Measurements from ENCODE around the gene PLA2G4D. TPM values are rescaled to one million over a fixed set of nuclear protein-coding genes. Genes with fewer than 3 reads are reported as not detected.

PLA2G4D gene
- total RNA-seq, 1 donor from 2014 or later, result not detected

GRCh38 chr15:42018306-42019224 lies 75.8 kb downstream of the PLA2G4D start:
- no peak for TF ChIP-seq CTCF (IDR thresholded peaks at IDR 0.05)
- Mint-ChIP-seq H3K9me3 (ENCODE audit: low read depth) (peaks cover 10% of the 10 kb centered on the region), H3K36me3 (ENCODE audit: low read depth) (peaks cover 4% of the 10 kb centered on the region), H3K4me1 (ENCODE audit: low read depth) (no peaks in the 10 kb centered on the region), H3K4me3 (ENCODE audit: unreplicated experiment) (no peak overlapping the region), H3K27me3 (ENCODE audit: low read depth) (peaks cover 34% of the 10 kb centered on the region), H3K27ac (ENCODE audit: unreplicated experiment) (no peak overlapping the region)
- no peak for DNase-seq (ENCODE audit: low spot score)

Other genes starting within 250 kb of the PLA2G4D start
- 2.2 to 3.8 TPM (median 2.9 TPM) in 3 replicates for gene SPTBN5, start 200.5 kb downstream of the PLA2G4D start, total RNA-seq
- gene EHD4, start 122.0 kb downstream of the PLA2G4D start, total RNA-seq, result 23.2 to 23.9 TPM (median 23.8 TPM) in 3 replicates
- gene PLA2G4E, start 73.5 kb downstream of the PLA2G4D start, total RNA-seq, result not detected in 3 replicates
- not detected in 3 replicates for gene PLA2G4F, start 62.1 kb upstream of the PLA2G4D start, total RNA-seq
- gene VPS39, start 113.7 kb upstream of the PLA2G4D start, total RNA-seq, result 52.5 to 69.2 TPM (median 53.5 TPM) in 3 replicates
- gene GANC, start 178.6 kb upstream of the PLA2G4D start, total RNA-seq, result 19.3 to 30.2 TPM (median 20.7 TPM) in 3 replicates
- gene TMEM87A, start 178.9 kb upstream of the PLA2G4D start, total RNA-seq, result 47.8 to 49.5 TPM (median 48.4 TPM) in 3 replicates

Measured in chondrocyte (in vitro differentiated cells).